OCI-LY1 (cell line): ENCODE results near the gene CUEDC1.

ENCODE experiments used
- H2AFZ ChIP-seq: fragments of 200-600 bp; sonication (generic), shearing (Covaris generic); 2 replicates; pipeline ENCODE4 v1.6.0; 2014; ENCODE audit warnings: antibody characterized with exemption, mild to moderate bottlenecking, low read length
- H3F3A ChIP-seq: fragments of 200-600 bp; sonication (generic), shearing (Covaris generic); 2 replicates; pipeline ENCODE4 v1.6.0; 2014; ENCODE audit warnings: mild to moderate bottlenecking, antibody characterized with exemption, low read length, moderate library complexity; ENCODE audit not compliant: insufficient read depth
- H3K27ac ChIP-seq: fragments of 200-600 bp; sonication (generic); 2 replicates; pipeline ENCODE4 v1.5.1; 2014; ENCODE audit warnings: low read length, mixed run types, mild to moderate bottlenecking, low read depth; ENCODE audit not compliant: poor library complexity, severe bottlenecking
- H3K27me3 ChIP-seq: fragments of 200-600 bp; sonication (generic); 2 replicates; pipeline ENCODE4 v1.6.0; 2014; ENCODE audit warnings: antibody characterized with exemption, mild to moderate bottlenecking, low read length, moderate library complexity; ENCODE audit not compliant: insufficient read depth
- H3K36me3 ChIP-seq: fragments of 200-600 bp; sonication (generic); 2 replicates; pipeline ENCODE4 v1.6.1; 2014; ENCODE audit warnings: mild to moderate bottlenecking, antibody characterized with exemption, low read length, moderate library complexity, mixed read lengths; ENCODE audit not compliant: insufficient read depth
- H3K4me1 ChIP-seq: fragments of 200-600 bp; sonication (generic); 2 replicates; pipeline ENCODE4 v1.5.1; 2014; ENCODE audit warnings: mild to moderate bottlenecking, low read length, moderate library complexity; ENCODE audit not compliant: insufficient read depth, severe bottlenecking
- H3K4me2 ChIP-seq: fragments of 200-600 bp; sonication (generic), shearing (Covaris generic); 2 replicates; pipeline ENCODE4 v1.6.1; 2014; ENCODE audit warnings: low read length
- H3K4me3 ChIP-seq: fragments of 200-600 bp; sonication (generic); 2 replicates; pipeline ENCODE4 v1.5.1; 2014; ENCODE audit warnings: low read length, low read depth, mild to moderate bottlenecking, mixed read lengths; ENCODE audit not compliant: poor library complexity, severe bottlenecking
- H3K79me2 ChIP-seq: fragments of 200-600 bp; shearing (Covaris generic); 2 replicates; pipeline ENCODE4 v1.6.1; 2016; ENCODE audit warnings: mixed run types, low read length, mixed read lengths; ENCODE audit not compliant: insufficient read depth
- H3K9ac ChIP-seq: fragments of 200-600 bp; sonication (generic), shearing (Covaris generic); 2 replicates; pipeline ENCODE4 v1.6.1; 2014; ENCODE audit warnings: mild to moderate bottlenecking, low read length, mixed read lengths
- H3K9me2 ChIP-seq: fragments of 200-600 bp; sonication (generic), shearing (Covaris generic); 2 replicates; pipeline ENCODE4 v1.6.1; 2014; ENCODE audit warnings: low read depth, mild to moderate bottlenecking, low read length, mixed read lengths
- H3K9me3 ChIP-seq: fragments of 200-600 bp; shearing (Covaris generic); 2 replicates; pipeline ENCODE4 v1.6.1; 2014; ENCODE audit warnings: low read length, mixed read lengths
- H4K20me1 ChIP-seq: fragments of 200-600 bp; sonication (generic), shearing (Covaris generic); 2 replicates; pipeline ENCODE4 v1.6.0; 2016; ENCODE audit warnings: mild to moderate bottlenecking, low read length; ENCODE audit not compliant: insufficient read depth
- EZH2 ChIP-seq: fragments of 200-600 bp; sonication (generic), shearing (Covaris generic); IDR thresholded peaks from 2 replicates; pipeline ENCODE4 v1.8.0; 2017; ENCODE audit warnings: borderline replicate concordance, mixed run types, mild to moderate bottlenecking, antibody characterized with exemption, low read length, moderate library complexity, mixed read lengths
- TF ChIP-seq, protein P1 (sequence below): fragments of 200-600 bp; sonication (generic), shearing (Covaris generic); IDR thresholded peaks from 2 replicates; pipeline ENCODE4 v1.5.1; 2017; ENCODE audit warnings: mild to moderate bottlenecking, antibody characterized with exemption, low read length, moderate library complexity, mixed read lengths

CUEDC1 gene

DNA sequence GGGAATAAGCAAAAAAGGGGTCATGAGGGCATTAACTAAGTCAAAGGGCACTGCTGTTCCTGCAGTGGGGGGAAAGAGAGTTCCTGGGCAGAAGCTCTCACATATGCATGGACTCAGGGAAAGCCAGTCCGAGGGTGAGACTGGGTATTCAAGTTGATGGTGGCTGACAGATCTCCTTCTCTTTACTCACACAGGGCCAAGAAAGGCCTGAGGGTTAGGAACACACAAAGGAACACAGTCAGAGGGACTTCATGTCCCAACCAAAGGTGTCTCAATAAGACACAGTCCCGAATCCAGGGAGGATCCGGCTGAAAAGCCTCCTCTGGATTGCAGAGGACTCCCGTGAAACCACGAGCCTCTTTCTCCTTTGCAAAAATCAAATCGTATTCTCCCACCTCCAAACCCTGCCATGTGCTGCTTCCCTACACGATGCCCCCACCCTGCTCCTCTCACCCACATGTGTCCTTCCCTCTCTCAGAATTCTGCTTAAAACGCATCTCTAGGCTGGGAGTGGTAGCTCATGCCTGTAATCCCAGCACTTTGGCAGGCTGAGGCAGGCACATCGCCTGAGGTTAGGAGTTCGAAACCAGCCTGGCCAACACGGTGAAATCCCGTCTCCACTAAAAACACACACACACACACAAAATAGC is 23.6 kb downstream of the CUEDC1 start:
- no peaks in the 10 kb centered on the region for H3K79me2 ChIP-seq
- H3K27me3 ChIP-seq: peaks cover 7% of the 10 kb centered on the region; the same call in 1 of the 2 replicates
- no peak overlapping the region for H3K27ac ChIP-seq
- H3F3A ChIP-seq: no peaks in the 10 kb centered on the region
- H3K9me3 ChIP-seq: no peaks in the 10 kb centered on the region
- H3K4me1 ChIP-seq: no peaks in the 10 kb centered on the region
- H3K9me2 ChIP-seq: no peaks in the 10 kb centered on the region
- no peaks in the 10 kb centered on the region for H4K20me1 ChIP-seq
- H3K36me3 ChIP-seq: no peaks in the 10 kb centered on the region
- no peak overlapping the region for H3K4me2 ChIP-seq
- TF ChIP-seq EZH2: no peak
- TF ChIP-seq, protein P1, sequence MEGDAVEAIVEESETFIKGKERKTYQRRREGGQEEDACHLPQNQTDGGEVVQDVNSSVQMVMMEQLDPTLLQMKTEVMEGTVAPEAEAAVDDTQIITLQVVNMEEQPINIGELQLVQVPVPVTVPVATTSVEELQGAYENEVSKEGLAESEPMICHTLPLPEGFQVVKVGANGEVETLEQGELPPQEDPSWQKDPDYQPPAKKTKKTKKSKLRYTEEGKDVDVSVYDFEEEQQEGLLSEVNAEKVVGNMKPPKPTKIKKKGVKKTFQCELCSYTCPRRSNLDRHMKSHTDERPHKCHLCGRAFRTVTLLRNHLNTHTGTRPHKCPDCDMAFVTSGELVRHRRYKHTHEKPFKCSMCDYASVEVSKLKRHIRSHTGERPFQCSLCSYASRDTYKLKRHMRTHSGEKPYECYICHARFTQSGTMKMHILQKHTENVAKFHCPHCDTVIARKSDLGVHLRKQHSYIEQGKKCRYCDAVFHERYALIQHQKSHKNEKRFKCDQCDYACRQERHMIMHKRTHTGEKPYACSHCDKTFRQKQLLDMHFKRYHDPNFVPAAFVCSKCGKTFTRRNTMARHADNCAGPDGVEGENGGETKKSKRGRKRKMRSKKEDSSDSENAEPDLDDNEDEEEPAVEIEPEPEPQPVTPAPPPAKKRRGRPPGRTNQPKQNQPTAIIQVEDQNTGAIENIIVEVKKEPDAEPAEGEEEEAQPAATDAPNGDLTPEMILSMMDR: no peak
- no peak overlapping the region for H2AFZ ChIP-seq
- H3K9ac ChIP-seq: no peak overlapping the region
- H3K4me3 ChIP-seq: no peak overlapping the region

DNA sequence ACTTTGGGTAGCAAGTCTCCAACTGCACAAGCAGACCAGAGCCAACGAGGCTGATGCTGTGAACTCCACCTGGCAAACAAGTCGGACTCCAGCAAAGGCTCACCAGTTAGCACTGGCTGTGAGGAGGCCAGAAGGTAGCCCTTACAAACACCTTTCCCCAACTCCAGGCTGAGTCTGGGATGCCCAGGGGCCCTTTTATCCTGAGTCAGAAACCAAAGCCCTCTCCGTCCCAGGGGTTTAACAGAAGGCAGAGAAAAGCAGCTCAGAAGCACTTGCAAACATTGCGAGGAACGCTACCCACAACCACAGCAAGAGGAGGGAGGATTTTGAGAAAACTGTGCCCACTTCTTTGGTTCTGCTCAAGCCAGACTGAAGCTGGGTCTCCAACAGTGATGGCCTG is 25.0 kb downstream of the CUEDC1 start:
- no peaks in the 10 kb centered on the region for H3K9me3 ChIP-seq
- TF ChIP-seq, protein P1: no peak
- TF ChIP-seq EZH2: no peak
- no peak overlapping the region for H3K4me2 ChIP-seq
- no peak overlapping the region for H3K4me3 ChIP-seq
- no peak overlapping the region for H3K9ac ChIP-seq
- H2AFZ ChIP-seq: no peak overlapping the region
- no peaks in the 10 kb centered on the region for H3K79me2 ChIP-seq
- no peaks in the 10 kb centered on the region for H3K36me3 ChIP-seq
- H4K20me1 ChIP-seq: no peaks in the 10 kb centered on the region
- H3K27me3 ChIP-seq: peaks cover 14% of the 10 kb centered on the region; the same call in 1 of the 2 replicates
- no peaks in the 10 kb centered on the region for H3F3A ChIP-seq
- H3K9me2 ChIP-seq: no peaks in the 10 kb centered on the region
- no peaks in the 10 kb centered on the region for H3K4me1 ChIP-seq
- H3K27ac ChIP-seq: no peak overlapping the region

DNA sequence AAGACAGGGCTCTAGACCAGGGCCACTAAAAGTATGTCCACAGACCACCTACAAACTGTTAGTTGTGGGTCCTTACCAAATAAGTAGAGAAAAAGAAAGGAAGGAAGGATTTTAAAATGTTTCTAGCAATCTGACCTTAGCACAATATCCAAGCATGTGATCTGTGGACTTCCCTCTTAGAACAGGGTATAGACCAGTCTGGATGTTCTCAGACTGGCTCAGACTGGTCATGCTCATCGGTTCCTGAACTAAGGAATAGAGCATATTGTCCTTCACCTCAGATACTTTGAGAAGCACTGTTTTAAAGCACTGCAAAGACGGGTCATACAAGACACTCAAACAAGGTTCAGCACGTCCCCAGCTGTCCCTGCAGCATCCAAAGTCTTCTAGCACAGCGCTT is 25.8 kb downstream of the CUEDC1 start:
- Histone ChIP-seq H4K20me1 (no peaks in the 10 kb centered on the region), H3K4me1 (no peaks in the 10 kb centered on the region), H2AFZ (no peak overlapping the region), H3K27me3 (peaks cover 18% of the 10 kb centered on the region; the same call in 1 of the 2 replicates), H3K27ac (no peak overlapping the region), H3K9me3 (no peaks in the 10 kb centered on the region), H3F3A (no peaks in the 10 kb centered on the region), H3K36me3 (no peaks in the 10 kb centered on the region), H3K9me2 (no peaks in the 10 kb centered on the region), H3K79me2 (no peaks in the 10 kb centered on the region), H3K4me3 (no peak overlapping the region), H3K9ac (no peak overlapping the region), H3K4me2 (no peak overlapping the region)
- TF ChIP-seq, protein P1: no peak
- TF ChIP-seq EZH2: no peak
